NCI-H524 treated with DMSO at 0.1 percent for 48 hours (cell line): Measurements from ENCODE around the gene MAP4K2.
A peak's percentile ranks its signal among the peaks of the same experiment; 100 is the strongest.

Experiments
- DNase-seq: peaks from one replicate; lab custom pipeline; 2025; lab: John Stamatoyannopoulos, UW

MAP4K2 gene

GRCh38 chr11:64754124-64754918 is 48.7 kb downstream of the MAP4K2 start:
- DNase-seq = no peak

- no peak for DNase-seq
Measured at GRCh38 chr11:64753380-64754123, 49.5 kb downstream of the MAP4K2 start.

GRCh38 chr11:64753019-64753379 is 50.0 kb downstream of the MAP4K2 start:
- DNase-seq = no peak

- DNase-seq = peak; percentile 35
Measured at GRCh38 chr11:64752175-64752970, 50.6 kb downstream of the MAP4K2 start.

GRCh38 chr11:64751580-64751979 is 51.4 kb downstream of the MAP4K2 start:
- DNase-seq = no peak

GRCh38 chr11:64751136-64751535 is 51.9 kb downstream of the MAP4K2 start:
- DNase-seq = no peak

- DNase-seq = no peak
Measured at GRCh38 chr11:64750361-64751054, 52.5 kb downstream of the MAP4K2 start.

- DNase-seq = no peak
Measured at GRCh38 chr11:64747961-64748665, 54.9 kb downstream of the MAP4K2 start.

- no peak for DNase-seq
Measured at GRCh38 chr11:64746486-64746885, 56.5 kb downstream of the MAP4K2 start.

GRCh38 chr11:64745521-64746328 is 57.3 kb downstream of the MAP4K2 start:
- no peak for DNase-seq

GRCh38 chr11:64745189-64745520 is 57.9 kb downstream of the MAP4K2 start:
- DNase-seq = no peak

GRCh38 chr11:64744544-64745188 is 58.3 kb downstream of the MAP4K2 start:
- no peak for DNase-seq

GRCh38 chr11:64743591-64744543 is 59.1 kb downstream of the MAP4K2 start, which contains the start of gene RASGRP2:
RASGRP2 (minus strand) TSS chr11:64744142; CDS start chr11:64742866, 1,276 bp downstream.
- DNase-seq = no peak

GRCh38 chr11:64742889-64743590 is 60.0 kb downstream of the MAP4K2 start:
- DNase-seq = no peak

GRCh38 chr11:64742087-64742888 is 60.7 kb downstream of the MAP4K2 start:
- no peak for DNase-seq

GRCh38 chr11:64741375-64742086 is 61.5 kb downstream of the MAP4K2 start:
- DNase-seq = no peak

- DNase-seq = no peak
Measured at GRCh38 chr11:64739871-64740270, 63.1 kb downstream of the MAP4K2 start.
